ENCODE measurements around the gene PCYT2.

PCYT2 gene

GRCh38 chr17:81939881-81940385 lies 28.7 kb upstream of the PCYT2 start:
- TF ChIP-seq CTCF (conservative IDR thresholded peaks at IDR 0.05): no peak
- no peak overlapping the region for H3K27ac ChIP-seq

- H3K27ac ChIP-seq: no peak overlapping the region
- no peak for TF ChIP-seq CTCF (conservative IDR thresholded peaks at IDR 0.05)
These were observed 28.0 kb upstream of the PCYT2 start for GRCh38 chr17:81939218-81939617.

- peak overlapping the region; percentile 91 for H3K27ac ChIP-seq
- TF ChIP-seq CTCF (conservative IDR thresholded peaks at IDR 0.05): no peak
These were observed 24.5 kb upstream of the PCYT2 start for GRCh38 chr17:81935709-81936084.

- no peak for TF ChIP-seq CTCF (conservative IDR thresholded peaks at IDR 0.05)
- no peak overlapping the region; the same call in 1 of the 2 replicates for H3K27ac ChIP-seq
These were observed 23.9 kb upstream of the PCYT2 start for GRCh38 chr17:81934850-81935708.

- no peak overlapping the region for H3K27ac ChIP-seq
- no peak for TF ChIP-seq CTCF (conservative IDR thresholded peaks at IDR 0.05)
These were observed 23.0 kb upstream of the PCYT2 start for GRCh38 chr17:81934098-81934757.

- TF ChIP-seq CTCF (conservative IDR thresholded peaks at IDR 0.05): no peak
- no peak overlapping the region for H3K27ac ChIP-seq
These were observed 22.0 kb upstream of the PCYT2 start for GRCh38 chr17:81933178-81933699.

- H3K27ac ChIP-seq: no peak overlapping the region
- TF ChIP-seq CTCF (conservative IDR thresholded peaks at IDR 0.05): no peak
These were observed 21.3 kb upstream of the PCYT2 start for GRCh38 chr17:81932333-81932983.

All from VCaP (cell line).